Effector CD8-positive, alpha-beta T cell (primary cell): ENCODE measurements around the gene RCVRN.
"Not testable (repeated sequence)": the region's sequence is repeated elsewhere in the genome, so short reads cannot be mapped to it uniquely, and the experiment has no call there.

Source experiments
- DNase-seq: peaks from one replicate; lab custom pipeline; 2025; lab: John Stamatoyannopoulos, UW

RCVRN gene

DNA sequence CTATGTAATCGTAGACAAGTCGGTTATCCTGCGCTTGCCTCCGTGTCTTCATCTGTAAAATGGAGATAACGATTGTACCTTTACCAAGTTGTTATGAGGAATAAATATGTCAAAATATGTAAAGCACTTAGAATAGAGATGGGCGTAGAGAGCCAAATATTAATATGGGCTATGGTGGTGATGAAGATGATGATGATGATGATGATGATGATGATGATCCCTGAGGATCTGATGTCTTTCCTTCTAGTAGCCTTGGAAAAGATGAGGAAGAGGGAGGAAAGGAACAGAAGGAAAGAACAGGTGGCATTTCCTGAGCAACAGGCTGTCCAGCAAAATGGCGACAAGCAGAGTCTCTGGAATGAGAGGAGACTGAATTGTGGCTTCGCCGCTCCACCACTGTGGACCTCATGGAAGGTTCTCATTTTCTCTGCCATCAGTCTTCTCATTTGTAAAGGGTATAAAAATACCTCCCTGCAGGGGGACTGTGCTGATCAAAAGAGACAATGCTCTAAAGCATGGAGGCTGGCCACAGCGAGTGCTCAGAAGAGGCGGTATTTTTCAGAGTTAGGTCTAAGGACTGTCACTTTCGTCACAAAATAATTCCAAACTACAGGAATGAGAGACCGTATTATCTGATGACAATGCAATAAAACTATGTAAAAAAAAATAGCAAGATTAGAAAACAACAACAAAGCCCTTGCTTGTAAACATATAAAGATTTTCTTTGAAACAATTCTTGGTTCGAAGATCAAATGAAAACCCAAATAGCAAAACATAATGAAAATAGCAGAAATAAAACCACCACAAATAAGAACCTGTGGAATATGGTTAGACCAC, 17.2 kb upstream of the RCVRN start:
- no peak for DNase-seq

DNA sequence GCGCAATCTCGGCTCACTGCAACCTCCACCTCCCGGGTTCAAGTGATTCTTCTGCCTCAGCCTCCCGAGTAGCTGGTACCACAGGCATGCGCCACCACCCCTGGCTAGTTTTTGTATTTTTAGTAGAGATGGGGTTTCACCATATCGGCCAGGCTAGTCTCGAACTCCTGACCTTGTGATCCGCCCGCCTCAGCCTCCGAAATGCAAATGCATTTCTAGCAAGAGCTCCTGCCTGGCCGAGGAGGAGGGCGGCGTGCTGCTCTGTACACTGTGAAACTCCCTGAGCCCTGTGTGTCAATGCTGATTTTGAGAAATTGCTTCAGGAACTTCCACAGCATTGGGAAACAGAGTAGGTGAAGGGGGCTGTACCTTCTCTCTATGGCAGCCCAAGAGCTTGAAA, 16.1 kb upstream of the RCVRN start:
- not testable (repeated sequence) for DNase-seq

DNA sequence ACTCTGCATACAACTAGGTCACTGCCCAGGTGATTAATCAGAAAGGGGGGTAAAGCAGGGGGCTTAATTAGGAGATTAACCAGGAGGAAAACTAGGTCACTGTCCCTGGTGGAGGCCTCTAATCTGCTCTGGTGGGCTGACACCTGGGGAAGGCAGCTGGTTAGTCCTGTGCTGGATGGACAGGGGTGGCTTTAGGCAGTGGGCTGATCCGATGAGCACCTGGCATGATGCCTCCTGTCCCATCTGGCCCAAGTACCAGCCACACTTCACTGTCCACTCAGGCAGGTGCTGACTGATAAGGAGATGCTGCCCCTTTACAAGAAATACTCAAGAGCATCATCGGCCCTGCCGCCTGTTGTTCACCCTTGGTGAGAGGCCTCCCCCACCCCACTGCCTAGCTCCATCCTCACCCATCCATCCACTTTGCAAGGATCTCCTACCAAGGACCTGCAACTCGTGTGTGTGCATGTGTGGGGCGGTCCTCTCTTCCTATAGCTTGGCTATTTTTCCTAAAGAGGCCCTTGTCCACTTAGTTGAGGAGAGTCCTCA, 13.8 kb upstream of the RCVRN start:
- no peak for DNase-seq

DNA sequence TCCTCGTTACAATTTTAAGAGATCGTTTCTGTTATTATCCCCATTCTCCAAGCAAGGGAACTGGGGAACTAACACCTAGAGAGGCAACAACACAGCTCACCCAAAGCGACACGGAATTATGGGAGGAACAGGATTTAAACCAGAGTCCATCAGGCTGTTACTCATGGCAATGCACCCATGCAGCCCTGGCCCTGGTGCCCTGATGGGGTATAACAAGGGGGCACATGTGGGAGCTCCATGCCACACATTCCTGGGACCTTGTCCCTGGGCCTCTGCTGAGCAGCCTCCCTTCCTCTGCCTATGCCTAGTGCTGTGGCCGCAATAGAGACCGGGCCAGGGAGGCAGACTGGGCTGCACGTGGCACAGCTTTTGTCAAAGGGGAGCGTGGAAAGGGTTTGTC, 13.3 kb upstream of the RCVRN start:
- DNase-seq = no peak

DNA sequence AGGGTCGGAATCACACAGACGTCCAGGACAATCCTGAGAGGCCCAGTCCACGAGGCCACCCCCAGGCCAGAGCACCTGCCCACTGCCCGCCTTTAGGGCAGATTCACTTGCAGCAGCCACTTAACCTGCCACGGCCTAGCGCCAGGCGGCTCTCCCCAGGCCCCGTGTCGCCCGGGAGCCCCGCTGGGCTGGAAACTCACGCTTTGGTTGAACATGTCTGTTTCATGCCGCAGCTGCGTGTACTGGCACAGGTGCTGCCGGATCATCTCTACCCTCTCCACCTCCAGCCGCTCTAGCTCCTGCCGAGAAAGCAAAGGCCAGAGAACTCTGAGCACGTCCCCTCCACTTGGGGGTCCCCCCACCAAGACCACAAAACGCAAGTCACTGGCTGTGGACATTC, 12.7 kb upstream of the RCVRN start:
- no peak for DNase-seq

DNA sequence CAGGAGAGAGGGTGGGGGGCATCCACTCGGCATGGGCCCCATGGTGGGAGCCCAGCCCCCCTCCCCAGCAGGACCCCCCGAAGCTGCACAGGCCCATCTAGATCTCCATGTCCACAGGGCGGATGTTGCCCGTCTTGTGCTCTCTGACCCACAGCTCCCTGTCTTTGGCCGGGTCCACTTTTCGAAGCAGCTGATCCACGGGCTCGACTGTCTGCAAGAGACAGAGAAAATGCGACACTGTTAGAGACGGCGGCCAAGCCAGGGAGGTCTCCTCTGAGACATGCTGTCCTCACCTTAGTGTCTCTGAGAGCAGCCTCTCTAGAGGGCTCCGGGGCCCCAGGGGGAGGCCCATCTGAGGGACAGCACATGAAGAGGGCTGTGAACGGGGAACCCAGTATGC, 12.1 kb upstream of the RCVRN start:
- DNase-seq = no peak

DNA sequence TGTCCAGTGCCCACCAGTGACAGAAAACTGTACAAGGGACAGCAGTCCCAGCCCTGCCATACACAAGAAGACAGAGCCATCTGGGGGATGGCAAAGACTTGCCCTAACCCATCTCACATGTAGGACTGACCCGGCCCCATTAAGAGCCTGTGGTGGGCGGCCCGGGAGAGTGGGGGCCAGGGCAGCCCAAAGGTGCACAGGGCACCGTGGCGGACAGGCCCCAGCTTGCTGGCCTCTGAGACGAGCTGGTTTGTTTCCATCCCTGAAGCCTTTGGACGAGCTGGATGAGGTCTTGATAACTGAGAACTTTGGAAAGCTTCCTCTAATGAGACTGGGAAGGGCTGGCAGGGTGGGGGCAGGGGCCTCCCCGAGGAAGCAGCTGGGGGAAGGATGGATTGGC, 11.0 kb upstream of the RCVRN start:
- no peak for DNase-seq

DNA sequence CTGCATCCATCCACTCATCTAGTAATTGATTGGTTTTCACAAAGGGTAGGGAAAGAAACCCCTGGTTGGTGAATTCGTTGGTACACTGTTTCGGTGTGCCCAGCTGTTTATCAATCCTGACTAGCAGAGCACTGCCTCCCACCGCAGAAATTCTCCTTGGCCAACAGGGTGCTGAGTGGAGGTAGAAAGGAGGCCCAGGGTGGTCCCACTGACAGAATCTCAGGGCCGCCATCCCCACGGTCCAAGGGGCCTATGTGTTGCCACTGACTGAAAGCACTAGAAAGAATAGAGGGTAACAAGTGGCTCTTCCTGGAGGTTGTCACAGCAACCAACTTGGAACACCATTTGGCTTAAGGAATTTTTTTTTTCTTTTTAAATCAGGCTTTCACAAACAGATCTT, 8.4 kb upstream of the RCVRN start:
- DNase-seq = no peak

DNA sequence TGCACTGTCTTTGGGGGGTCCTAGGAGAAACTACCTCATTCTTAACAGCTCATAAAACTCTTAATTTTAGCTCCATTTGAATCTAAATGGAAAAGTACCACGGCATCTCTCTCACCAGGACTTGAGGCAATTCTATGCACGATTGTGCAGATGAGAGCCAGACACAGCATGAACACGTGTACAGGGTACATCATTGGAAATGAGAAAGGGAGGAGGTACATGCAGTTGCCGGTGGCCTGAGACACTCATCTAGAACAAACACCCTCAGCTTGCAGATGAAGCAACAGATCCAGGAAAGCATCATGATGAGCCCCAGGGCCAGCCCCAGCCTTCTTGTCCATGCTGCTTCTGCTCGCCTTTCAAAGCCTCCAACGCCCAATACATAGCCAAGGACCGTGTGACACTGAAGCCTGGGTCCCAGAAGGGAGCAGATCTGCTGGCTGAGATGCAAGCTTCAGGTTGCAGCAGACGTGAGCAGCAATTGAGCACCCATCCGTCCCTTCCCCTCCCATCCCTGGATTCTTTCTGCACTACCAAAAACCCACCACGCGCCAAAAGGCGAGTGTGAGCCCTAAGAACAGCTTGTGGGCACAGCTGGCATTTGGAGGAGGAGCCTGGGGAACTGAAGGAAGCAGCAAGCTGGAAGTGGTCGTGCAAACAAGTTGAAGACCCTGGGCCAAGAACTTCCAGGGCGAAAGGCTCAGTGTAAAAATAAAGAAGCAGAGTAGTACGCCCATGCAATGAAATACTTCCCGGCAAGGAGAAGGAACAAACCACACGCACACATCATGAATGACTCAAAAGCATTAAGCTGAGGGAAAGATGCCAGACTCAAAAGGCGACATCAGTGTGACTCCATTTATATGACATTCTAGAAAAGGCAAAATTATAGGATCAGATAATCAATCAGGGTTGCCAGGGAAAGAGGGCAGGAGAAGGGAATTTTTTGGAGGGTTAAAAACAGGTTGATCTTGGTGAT, 7.3 kb upstream of the RCVRN start:
- DNase-seq = no peak

DNA sequence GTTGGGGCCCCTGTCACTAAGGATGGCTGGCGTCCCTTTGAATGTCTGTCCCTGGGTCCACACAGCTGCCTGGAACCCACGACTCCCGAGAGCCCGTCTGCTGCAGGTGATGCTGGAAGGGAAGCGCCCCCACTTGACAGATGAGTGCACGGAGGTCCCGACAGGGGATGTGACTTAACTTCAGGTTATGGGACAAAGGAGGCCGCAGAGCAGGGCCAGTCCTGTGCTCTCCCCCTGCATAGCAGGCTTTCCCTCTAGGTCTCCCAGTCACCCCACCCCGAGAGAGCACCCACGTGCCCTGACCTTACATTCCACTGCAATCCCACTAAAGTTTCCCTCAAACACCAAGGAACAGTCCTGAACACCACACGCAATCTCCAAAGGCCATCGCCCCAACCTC, 6.0 kb upstream of the RCVRN start:
- DNase-seq = no peak

DNA sequence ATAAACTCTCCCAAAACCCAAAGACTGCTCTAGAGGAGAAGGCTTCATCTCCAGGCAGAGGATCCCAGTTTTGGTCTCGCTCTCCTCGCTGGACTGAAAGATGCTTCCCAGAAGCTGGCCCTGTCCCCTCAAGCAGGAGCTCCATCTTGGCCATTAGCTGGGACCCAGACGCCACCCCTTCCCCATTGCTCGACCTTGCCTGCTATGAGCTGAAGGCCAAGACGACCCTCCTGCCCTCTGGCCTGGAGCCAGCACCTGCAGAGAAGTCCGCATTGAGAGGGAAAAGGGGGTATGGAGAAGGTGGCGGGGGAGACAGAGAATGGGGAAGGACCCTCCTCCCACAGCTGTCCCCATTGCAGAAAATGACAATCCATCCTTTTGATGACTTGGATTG, 3.6 kb upstream of the RCVRN start:
- DNase-seq = no peak

DNA sequence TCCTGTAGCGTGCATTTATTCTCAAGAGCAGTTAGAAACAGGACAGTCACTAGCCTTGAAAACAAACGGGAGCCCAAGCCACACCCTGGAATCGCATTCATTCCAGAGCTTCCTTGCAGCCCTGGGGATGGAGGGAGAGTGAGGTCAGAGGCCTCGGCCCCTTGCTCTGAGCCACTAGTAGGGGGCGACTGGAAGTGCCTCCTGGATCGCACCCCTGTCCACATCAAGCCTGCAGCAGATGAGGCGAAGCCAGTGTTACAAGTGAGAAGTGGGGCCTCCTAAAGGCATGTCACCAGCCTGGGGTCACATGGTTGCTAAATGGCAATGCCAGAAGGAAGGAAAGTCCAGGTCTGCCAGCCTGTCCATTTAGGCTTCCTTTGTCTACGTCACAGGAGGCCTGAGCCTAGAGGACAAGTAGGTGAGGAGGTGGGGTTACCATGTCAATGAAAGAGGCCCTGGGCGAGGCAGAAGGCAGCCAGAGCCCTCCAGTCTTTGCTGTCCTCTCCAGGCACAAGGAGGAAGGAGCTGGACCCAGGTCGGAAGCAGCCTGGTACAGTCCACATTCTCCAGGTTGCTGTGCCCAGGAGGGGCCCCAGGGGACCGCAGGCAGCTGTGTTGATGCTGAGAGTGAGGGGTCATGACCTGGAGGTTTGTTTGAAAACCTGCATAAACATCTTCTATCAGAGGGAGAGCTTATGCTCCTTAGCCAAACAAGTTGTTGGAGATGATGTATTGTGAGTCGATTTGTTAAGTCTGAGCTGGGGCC, 3.0 kb upstream of the RCVRN start:
- DNase-seq = no peak

DNA sequence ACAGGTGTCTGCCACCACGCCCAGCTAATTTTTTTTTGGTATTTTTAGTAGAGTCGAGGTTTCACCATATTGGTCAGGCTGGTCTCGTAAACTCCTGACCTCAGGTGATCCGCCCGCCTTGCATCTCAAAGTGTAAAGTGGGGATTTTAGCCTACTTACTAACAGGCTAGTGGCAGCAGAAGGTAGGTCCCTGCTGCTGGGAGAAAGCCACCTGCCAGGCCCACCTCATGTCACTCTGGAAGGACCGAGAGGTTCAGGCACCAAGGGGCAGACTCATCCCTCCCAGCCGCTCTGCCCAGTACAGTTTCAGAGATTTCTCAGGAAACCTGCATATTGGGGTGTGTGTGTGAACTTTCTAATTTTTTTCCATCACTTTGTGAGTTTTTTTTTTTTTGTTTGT, 2.1 kb upstream of the RCVRN start:
- no peak for DNase-seq

DNA sequence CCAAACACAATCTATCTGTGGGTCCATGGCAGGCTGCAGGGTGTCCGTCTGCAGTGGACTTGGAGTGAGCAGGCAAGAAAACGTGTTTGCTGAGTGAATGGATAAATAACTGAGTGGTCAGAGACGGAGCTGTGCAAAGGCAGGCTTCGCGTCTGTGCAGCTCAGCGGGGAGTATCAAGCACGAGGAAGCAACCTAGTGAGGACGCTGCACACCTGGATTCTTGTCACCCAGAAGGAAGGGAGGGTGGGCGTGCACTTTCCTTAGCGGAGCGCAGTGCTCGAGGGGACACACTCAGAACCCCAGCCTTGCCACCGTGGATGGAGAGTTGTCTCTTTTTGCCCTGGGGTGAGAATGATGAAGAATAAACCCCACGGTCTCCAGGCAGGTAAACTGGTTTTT, 1.5 kb upstream of the RCVRN start:
- no peak for DNase-seq

DNA sequence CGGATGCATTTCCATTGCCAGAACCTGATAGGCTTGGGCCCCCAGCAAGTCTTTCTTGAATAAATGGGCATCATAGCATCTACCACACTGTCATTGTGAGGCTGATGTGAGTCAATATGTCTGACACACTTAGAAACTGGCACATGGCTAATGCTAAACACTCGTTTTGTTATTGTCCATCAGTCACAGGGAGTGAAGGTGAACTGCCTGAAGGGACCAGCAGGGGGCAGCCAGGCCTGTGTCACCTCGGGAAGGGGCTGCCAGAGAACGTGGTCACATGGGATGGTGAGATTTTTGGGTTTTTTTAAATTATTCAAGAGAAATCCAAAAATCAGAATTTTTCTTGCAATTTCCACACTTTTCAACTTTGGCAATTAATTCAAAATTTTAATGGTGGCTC, 831 bp upstream of the RCVRN start:
- no peak for DNase-seq

DNA sequence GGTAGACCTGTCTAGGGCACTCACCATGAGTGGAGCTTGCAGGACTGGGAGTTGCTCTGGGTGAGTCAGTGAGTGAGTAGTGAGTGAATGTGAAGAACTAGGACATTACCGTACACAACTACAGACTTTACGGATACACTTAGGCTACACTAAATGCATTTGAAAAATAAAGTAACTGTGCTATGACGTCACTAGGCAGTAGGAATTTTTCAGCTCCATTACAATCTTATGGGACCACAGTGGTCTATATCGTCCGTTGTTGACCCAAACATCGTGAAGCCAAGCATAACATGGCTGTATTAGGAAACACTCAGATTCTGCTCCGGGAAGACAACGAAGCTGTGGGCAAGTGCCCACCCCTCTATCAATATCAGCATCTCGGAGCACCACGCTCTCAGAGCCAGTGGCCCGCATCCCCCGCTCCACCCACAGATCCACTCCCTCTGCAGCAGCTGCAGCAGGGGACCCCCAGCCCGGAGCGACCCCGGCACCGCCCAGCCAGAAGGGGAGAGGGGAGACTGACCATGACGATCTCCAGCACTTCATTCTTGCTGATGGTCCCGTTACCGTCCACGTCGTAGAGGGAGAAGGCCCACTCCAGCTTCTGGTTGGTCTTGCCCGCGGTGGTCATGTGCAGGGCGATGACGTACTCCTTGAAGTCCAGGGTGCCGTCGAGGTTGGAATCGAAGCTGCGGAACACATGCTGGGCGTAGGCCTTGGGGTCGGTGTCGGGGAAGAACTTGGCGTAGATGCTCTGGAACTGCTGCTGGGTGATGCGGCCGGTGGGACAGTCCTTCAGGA, 594 bp downstream of the RCVRN start:
- DNase-seq = no peak

DNA sequence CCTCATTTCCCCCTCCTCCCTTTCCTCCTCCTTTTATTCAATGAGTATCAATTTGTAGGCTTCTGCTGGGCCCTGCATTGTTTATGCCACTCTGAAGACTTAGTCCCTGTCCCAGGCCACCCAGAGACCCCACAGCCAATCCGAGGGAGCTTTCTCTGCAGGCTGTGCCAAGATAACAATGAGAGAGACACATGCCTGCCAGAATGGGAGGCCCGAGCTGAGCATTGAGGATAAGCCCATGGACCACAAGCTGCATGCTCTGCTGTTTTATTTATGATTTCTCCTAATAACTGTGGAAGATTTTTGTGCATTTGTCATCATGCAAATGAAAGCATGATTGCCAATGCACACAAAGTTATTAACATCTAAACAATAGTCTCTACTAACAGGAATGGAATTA, 3.0 kb downstream of the RCVRN start:
- DNase-seq = no peak

DNA sequence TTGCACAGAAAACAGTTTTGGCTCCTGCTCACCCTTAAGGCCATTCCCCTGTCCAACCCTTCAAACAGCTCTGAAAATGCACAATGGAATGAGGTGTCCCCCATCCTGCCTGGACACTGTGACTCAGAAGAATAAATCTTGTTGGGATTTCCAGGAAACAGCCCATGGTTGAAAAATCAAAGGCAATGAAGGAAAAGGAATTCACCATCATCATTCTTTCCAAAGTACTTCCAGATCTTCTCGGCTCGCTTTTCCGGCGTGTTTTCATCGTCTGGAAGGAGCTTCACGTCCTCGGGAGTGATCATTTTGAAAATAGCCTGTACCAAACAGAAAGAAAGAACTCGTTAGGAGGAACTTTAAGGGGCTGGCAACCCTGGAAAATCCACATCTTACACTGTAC, 4.3 kb downstream of the RCVRN start:
- no peak for DNase-seq

DNA sequence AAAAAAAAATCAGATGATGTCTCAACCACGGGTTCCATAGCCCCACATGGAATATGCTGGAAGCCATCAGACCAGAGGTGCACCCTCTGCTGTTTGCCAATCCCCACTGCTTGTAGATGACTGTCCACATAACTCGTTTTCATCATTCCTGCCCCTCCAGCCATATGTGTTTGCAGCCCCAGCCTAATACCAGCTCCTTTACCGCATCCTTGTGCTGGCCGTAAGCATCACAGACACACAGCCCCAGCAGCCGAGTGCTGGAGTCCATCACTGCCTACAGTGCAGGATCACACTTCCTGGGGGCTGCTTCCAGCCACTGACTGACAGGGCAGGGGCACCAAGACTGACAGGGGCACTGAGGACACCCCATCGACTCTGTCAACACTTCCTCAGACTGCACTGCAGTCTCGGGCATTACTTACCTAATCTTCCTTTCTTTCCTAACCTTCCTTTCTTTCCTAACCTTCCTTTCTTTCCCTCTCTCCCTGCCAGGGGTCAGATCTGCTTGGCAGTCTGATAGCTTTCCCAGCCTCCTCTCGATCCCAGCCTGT, 5.0 kb downstream of the RCVRN start:
- DNase-seq = no peak

DNA sequence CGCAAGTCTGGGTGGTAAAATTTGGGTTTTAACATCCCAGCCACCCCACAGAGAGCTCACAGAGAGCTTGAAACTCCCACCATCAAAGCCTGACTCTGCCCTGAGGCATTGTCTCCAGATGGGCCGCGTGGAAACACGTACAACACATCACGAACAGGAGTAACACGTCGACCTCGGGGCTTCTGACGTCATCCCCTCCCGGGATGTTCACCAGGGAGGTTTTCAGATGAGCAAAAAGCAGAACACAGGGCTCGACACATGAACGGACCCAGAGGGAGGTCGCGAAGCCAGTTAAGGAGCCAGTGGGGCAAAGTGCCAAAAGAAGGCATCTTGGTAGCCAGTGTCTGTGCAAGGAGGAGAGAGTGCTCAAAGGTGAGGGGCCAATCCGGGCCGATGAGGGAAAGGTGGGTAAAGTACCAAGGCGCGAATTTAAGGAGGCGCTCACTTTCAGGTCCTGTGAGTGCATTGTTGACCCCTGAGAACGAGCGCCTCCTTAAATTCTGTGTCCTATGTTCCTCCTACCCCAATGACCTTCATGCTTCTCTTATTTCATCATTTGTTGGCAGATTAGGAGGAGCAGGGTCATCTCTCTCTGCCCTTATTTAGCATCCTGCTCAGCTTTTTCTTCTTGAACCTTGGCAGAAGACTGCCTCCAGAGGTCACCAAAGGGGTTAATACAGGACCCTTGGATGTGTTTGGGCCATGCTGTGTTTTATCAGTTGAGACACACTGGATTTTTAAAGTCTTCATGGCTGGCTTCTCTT, 5.6 kb downstream of the RCVRN start:
- no peak for DNase-seq
